Thyroid gland (tissue), 4 donors: ENCODE measurements around the gene AVP.

Source experiments
- POLR2A ChIP-seq, 2 donors: fragments of 450-650 bp; IDR thresholded peaks; one replicate each; pipeline ENCODE4 v1.6.1; 2017; ENCODE audit warnings: antibody characterized with exemption in 2 of 2, mild to moderate bottlenecking in 2 of 2, moderate library complexity in 1 of 2
- TF ChIP-seq, protein P1 (sequence below), 6 experiments: fragments of 200-600 bp in 3 of 6; fragments of 450-650 bp in 3 of 6; sonication (generic) in 3 of 6; IDR thresholded peaks; one replicate each; pipeline ENCODE4 v1.5.1; 2016 to 2019; ENCODE audit warnings: antibody characterized with exemption in 6 of 6, mild to moderate bottlenecking in 2 of 6, inconsistent platforms in 1 of 6, moderate library complexity in 1 of 6

DNA sequence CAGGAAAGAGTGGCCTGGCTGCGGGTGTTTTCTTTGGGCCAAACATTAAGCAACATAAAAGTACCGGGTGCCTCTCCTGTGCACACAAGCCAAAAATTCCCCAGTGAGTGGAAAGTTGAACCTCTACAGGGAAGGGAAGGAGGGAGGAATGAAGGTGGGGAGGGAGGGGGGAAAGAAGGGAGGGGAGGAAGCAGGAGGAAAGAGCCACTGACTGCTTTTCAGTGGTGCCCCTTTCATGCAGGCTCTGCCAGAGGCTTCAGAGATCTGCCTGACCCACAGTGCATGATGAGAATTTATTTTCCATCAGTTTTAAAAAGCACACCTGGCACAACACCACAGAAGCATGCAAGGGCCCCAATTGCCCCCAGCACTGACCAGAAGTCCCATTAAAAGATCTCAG lies 27.5 kb upstream of the AVP start:
- no peak for TF ChIP-seq POLR2A (IDR thresholded peaks at IDR 0.05)
- TF ChIP-seq, protein P1, sequence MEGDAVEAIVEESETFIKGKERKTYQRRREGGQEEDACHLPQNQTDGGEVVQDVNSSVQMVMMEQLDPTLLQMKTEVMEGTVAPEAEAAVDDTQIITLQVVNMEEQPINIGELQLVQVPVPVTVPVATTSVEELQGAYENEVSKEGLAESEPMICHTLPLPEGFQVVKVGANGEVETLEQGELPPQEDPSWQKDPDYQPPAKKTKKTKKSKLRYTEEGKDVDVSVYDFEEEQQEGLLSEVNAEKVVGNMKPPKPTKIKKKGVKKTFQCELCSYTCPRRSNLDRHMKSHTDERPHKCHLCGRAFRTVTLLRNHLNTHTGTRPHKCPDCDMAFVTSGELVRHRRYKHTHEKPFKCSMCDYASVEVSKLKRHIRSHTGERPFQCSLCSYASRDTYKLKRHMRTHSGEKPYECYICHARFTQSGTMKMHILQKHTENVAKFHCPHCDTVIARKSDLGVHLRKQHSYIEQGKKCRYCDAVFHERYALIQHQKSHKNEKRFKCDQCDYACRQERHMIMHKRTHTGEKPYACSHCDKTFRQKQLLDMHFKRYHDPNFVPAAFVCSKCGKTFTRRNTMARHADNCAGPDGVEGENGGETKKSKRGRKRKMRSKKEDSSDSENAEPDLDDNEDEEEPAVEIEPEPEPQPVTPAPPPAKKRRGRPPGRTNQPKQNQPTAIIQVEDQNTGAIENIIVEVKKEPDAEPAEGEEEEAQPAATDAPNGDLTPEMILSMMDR (IDR thresholded peaks at IDR 0.05): no peak
